GM12891 (cell line): ENCODE results near the gene ELMO1.

Experiments
- POLR2A ChIP-seq: IDR thresholded peaks from 2 replicates; pipeline ENCODE4 v1.6.1; 2011; ENCODE audit warnings: low read depth, low read length, control low read depth
- POLR2AphosphoS5 ChIP-seq: IDR thresholded peaks from 2 replicates; pipeline ENCODE4 v1.6.1; 2011; ENCODE audit warnings: low read depth, low read length, control low read depth
- TAF1 ChIP-seq: IDR thresholded peaks from 2 replicates; pipeline ENCODE4 v1.6.1; 2011; ENCODE audit warnings: low read depth, low read length, control low read depth

DNA sequence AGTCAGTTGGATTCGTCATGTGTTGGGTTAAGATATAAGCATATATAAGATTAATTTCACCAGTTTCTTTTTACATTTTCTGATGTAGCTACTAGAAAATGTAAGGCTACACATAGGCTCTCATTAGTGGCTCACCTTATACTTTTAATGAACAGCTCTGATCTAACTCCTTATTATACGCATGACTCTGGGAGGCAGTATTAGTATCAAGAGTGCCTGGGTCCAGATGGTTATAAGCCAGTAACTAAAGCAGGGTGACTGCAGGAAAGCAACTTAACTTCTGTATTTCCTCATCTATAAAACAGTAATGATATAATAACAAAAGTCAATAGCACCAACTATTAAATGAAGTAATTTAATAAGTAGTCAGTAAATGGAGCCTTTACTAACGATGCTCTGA lies 1.4 kb upstream of the ELMO1 start:
- TF ChIP-seq TAF1 (no peak), POLR2A (no peak), POLR2AphosphoS5 (no peak)
